Endothelial cell of umbilical vein (primary cell): ENCODE measurements around the gene MRPS35. TPM values are rescaled to one million over a fixed set of nuclear protein-coding genes. Genes with fewer than 3 reads are reported as not detected.

Experiments
- BruUV-seq: library from RNA; stranded (reverse); fragments of 400-500 nt; replicated peaks from 2 replicates; lab custom pipeline; 2021; lab: Mats Ljungman, UMichigan
- CTCF ChIA-PET: fragments of 300-600, 350-600 bp; sonication (Branson Sonifier 250); formaldehyde crosslinking; loops from one replicate; lab custom pipeline; 2021; ENCODE audit warnings: antibody characterized with exemption, inconsistent platforms; lab: Charles Lee
- POLR2A ChIA-PET: fragments of 300-600, 350-600 bp; sonication (Branson Sonifier 250); formaldehyde crosslinking; loops from one replicate; lab custom pipeline; 2021; ENCODE audit warnings: antibody characterized with exemption, inconsistent platforms; lab: Charles Lee
- DNase-seq: peaks from one replicate; pipeline ENCODE4 v3.0.0-alpha.2; 2011; ENCODE audit warnings: low read depth, low spot score
- FAIRE-seq: peaks from 2 replicates; lab custom pipeline; 2011; peaks lifted over from hg19 to GRCh38; lab: Jason Lieb, UNC
- H2AFZ ChIP-seq: 2 replicates; pipeline ENCODE4 v1.6.0; 2012; ENCODE audit warnings: low read depth, low read length, control low read depth, inconsistent platforms
- H3K27ac ChIP-seq: 2 replicates; pipeline ENCODE4 v1.5.1; 2011; ENCODE audit warnings: low read depth, mild to moderate bottlenecking, control low read depth, low read length, moderate library complexity; ENCODE audit not compliant: insufficient read depth
- H3K27me3 ChIP-seq, 2 experiments: 2 replicates each; pipeline versions ENCODE4 v1.6.0 to v1.6.1; 2011; ENCODE audit warnings: low read length in 2 of 2, mixed read lengths in 1 of 2; ENCODE audit not compliant: control insufficient read depth in 2 of 2, insufficient read depth in 2 of 2
- H3K36me3 ChIP-seq, 2 experiments: 2 replicates in 1 of 2; 3 replicates in 1 of 2; pipeline ENCODE4 v1.5.1; 2011; ENCODE audit warnings: low read length in 2 of 2, mild to moderate bottlenecking in 1 of 2, moderate library complexity in 1 of 2; ENCODE audit not compliant: control insufficient read depth in 2 of 2, insufficient read depth in 2 of 2; ENCODE audit errors: extremely low read depth in 1 of 2
- H3K4me1 ChIP-seq: 3 replicates; pipeline ENCODE4 v1.5.1; 2011; ENCODE audit warnings: mild to moderate bottlenecking, low read length; ENCODE audit not compliant: control insufficient read depth, insufficient read depth; ENCODE audit errors: extremely low read depth
- H3K4me2 ChIP-seq: 2 replicates; pipeline ENCODE4 v1.6.1; 2011; ENCODE audit warnings: low read length, control low read depth, mixed read lengths; ENCODE audit not compliant: insufficient read depth
- H3K4me3 ChIP-seq, 3 experiments: fragments of 200-600 bp in 1 of 3; sonication (generic), shearing (Covaris generic) in 1 of 3; replicated peaks in 1 of 3; 2 replicates each; pipeline ENCODE4 v1.5.1; 2011 to 2016; ENCODE audit warnings: control low read depth in 3 of 3, low read length in 3 of 3, mild to moderate bottlenecking in 2 of 3, inconsistent platforms in 1 of 3, low read depth in 1 of 3, moderate library complexity in 1 of 3; ENCODE audit not compliant: insufficient read depth in 1 of 3
- H3K79me2 ChIP-seq: 2 replicates; pipeline ENCODE4 v1.6.0; 2012; ENCODE audit warnings: low read length, inconsistent platforms; ENCODE audit not compliant: control insufficient read depth, insufficient read depth
- H3K9ac ChIP-seq: replicated peaks from 2 replicates; pipeline ENCODE3; 2011; ENCODE audit warnings: low read length, control low read depth; ENCODE audit not compliant: insufficient read depth; ENCODE audit errors: extremely low read depth
- H3K9me1 ChIP-seq: replicated peaks from 3 replicates; pipeline ENCODE4 v1.6.0; 2011; ENCODE audit warnings: mild to moderate bottlenecking, low read length; ENCODE audit not compliant: control insufficient read depth, insufficient read depth; ENCODE audit errors: extremely low read depth
- H3K9me3 ChIP-seq: replicated peaks from 2 replicates; pipeline ENCODE4 v1.5.1; 2012; ENCODE audit warnings: low read length, inconsistent platforms; ENCODE audit not compliant: control insufficient read depth, insufficient read depth
- H4K20me1 ChIP-seq: replicated peaks from 2 replicates; pipeline ENCODE3; 2011; ENCODE audit warnings: mild to moderate bottlenecking, low read length; ENCODE audit not compliant: control insufficient read depth, insufficient read depth; ENCODE audit errors: extremely low read depth
- CTCF ChIP-seq, 2 donors: IDR thresholded peaks; 1 replicate in 1 of 2; 2 replicates in 1 of 2; pipeline ENCODE4 v1.5.1; 2011; ENCODE audit warnings: low read length in 2 of 2, mild to moderate bottlenecking in 2 of 2, moderate library complexity in 2 of 2, control low read depth in 1 of 2, inconsistent platforms in 1 of 2, low read depth in 1 of 2; ENCODE audit not compliant: insufficient read depth in 1 of 2; ENCODE audit errors: extremely low read depth in 1 of 2
- EZH2 ChIP-seq: IDR thresholded peaks from 2 replicates; pipeline ENCODE4 v1.6.1; 2012; ENCODE audit warnings: borderline replicate concordance, low read depth, mild to moderate bottlenecking, moderate library complexity, low read length, inconsistent platforms; ENCODE audit not compliant: severe bottlenecking
- FOS ChIP-seq: IDR thresholded peaks from 2 replicates; pipeline ENCODE4 v1.6.1; 2011; ENCODE audit warnings: mild to moderate bottlenecking, low read length, moderate library complexity, borderline replicate concordance; ENCODE audit not compliant: insufficient read depth
- GATA2 ChIP-seq: IDR thresholded peaks from 2 replicates; pipeline ENCODE4 v1.7.0; 2011; ENCODE audit warnings: low read depth, mild to moderate bottlenecking, moderate library complexity, mixed read lengths, low read length; ENCODE audit not compliant: insufficient read length, insufficient read depth
- JUN ChIP-seq: IDR thresholded peaks from 2 replicates; pipeline ENCODE4 v1.6.1; 2011; ENCODE audit warnings: borderline replicate concordance, low read depth; ENCODE audit not compliant: insufficient read length, insufficient read depth
- POLR2A ChIP-seq: IDR thresholded peaks from 2 replicates; pipeline ENCODE4 v1.6.1; 2012; ENCODE audit warnings: low read depth, mild to moderate bottlenecking, control low read depth, low read length
- POLR2AphosphoS5 ChIP-seq: IDR thresholded peaks from 2 replicates; pipeline ENCODE4 v1.6.1; 2012; ENCODE audit warnings: low read depth, mild to moderate bottlenecking, control low read depth, low read length, moderate library complexity; ENCODE audit not compliant: insufficient read depth
- dilution Hi-C: fragments of 300-500 bp; cut with MboI; formaldehyde crosslinking; loops from one replicate; pipeline ENCODE4 v1.15.0; 2019; ENCODE audit warnings: low sequenced_read_pairs; ENCODE audit not compliant: extremely low pct_ligation_motif_present
- intact Hi-C: fragments of 100-400 bp; cut with micrococcal nuclease; formaldehyde crosslinking; loops from one replicate; pipeline ENCODE4 v1.10.0; 2022
- polyA plus RNA-seq, 4 experiments: library from polyadenylated mRNA; depleted of rRNA in 3 of 4; stranded (reverse) in 3 of 4; unstranded in 1 of 4; fragments of >200 nt; gene quantifications; 2 replicates each; pipeline versions ENCODE4 v1.2.1 to v1.2.3, GENCODE V29; 2011 to 2012; ENCODE audit warnings: missing spikeins in 1 of 4
- total RNA-seq: library from RNA; stranded (reverse); gene quantifications from 2 replicates; pipeline ENCODE4 v1.2.3, GENCODE V29; 2021
- TF ChIP-seq, protein P1 (sequence below): IDR thresholded peaks from 2 replicates; pipeline ENCODE4 v1.6.1; 2011; ENCODE audit not compliant: insufficient read depth, insufficient read length

Gene MRPS35
- total and polyA plus RNA-seq, 2 donors (not counting 3 experiments of a cell fraction or from before 2014, with no cell fraction given): 22.7 to 38.6 TPM

- intact Hi-C loops (no loop called here), dilution Hi-C loops (no loop called here)
- no peaks in the 10 kb centered on the region for H4K20me1 ChIP-seq
- H3K4me1 ChIP-seq: no peaks in the 10 kb centered on the region
- H3K9me3 ChIP-seq: no peaks in the 10 kb centered on the region
- H3K4me2 ChIP-seq: no peak overlapping the region
- H3K9me1 ChIP-seq: no peaks in the 10 kb centered on the region
- H3K27me3 ChIP-seq: no peaks in the 10 kb centered on the region
- CTCF ChIA-PET: no interaction called here
- no peak overlapping the region for H2AFZ ChIP-seq
- H3K36me3 ChIP-seq: no peaks in the 10 kb centered on the region
- POLR2A ChIA-PET: no interaction called here
- TF ChIP-seq FOS: no peak
- no peak for TF ChIP-seq POLR2AphosphoS5
- no peak for TF ChIP-seq GATA2
- no peak for TF ChIP-seq POLR2A
- TF ChIP-seq, protein P1, sequence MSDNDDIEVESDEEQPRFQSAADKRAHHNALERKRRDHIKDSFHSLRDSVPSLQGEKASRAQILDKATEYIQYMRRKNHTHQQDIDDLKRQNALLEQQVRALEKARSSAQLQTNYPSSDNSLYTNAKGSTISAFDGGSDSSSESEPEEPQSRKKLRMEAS: no peak
- TF ChIP-seq EZH2: no peak
- TF ChIP-seq CTCF (IDR thresholded peaks at IDR 0.05; ENCODE audit: extremely low read depth in 1 of 2, insufficient read depth in 1 of 2, low read depth in 1 of 2, low read length in 2 of 2): no peak
- no peak for TF ChIP-seq JUN
- H3K27ac ChIP-seq: no peak overlapping the region
- FAIRE-seq (no peak), DNase-seq (no peak)
- no peaks in the 10 kb centered on the region for H3K79me2 ChIP-seq
- H3K4me3 ChIP-seq: no peak overlapping the region
- no peak overlapping the region for H3K9ac ChIP-seq
- BruUV-seq: no TSS peak
These were observed 52.1 kb downstream of the MRPS35 start for GRCh38 chr12:27762757-27763156.
